ENCODE data around the gene C1QA.

Gene C1QA

GRCh38 chr1:22607154-22607553 is 29.3 kb upstream of the C1QA start:
- peaks cover 12% of the 10 kb centered on the region for H4K20me1 ChIP-seq (ENCODE audit: insufficient read depth, low read length)
- H3K9ac ChIP-seq (ENCODE audit: low read depth, low read length), result no peak overlapping the region
- H3K27ac ChIP-seq (ENCODE audit: low read length), result no peak overlapping the region
- H3K4me2 ChIP-seq (ENCODE audit: insufficient read depth, low read length), result no peak overlapping the region
- no peak for TF ChIP-seq EZH2 (IDR thresholded peaks at IDR 0.05; ENCODE audit: borderline replicate concordance, low read depth, low read length, severe bottlenecking)
- no peak for DNase-seq
- ATAC-seq (ENCODE audit: insufficient read depth, low read depth), result no peak
- no peaks in the 10 kb centered on the region for H3K36me3 ChIP-seq (ENCODE audit: insufficient read depth, low read length)
- H3K4me1 ChIP-seq (ENCODE audit: insufficient read depth, low read length), result no peaks in the 10 kb centered on the region
- no peak overlapping the region for H2AFZ ChIP-seq (ENCODE audit: low read depth, low read length)
- H3K27me3 ChIP-seq (ENCODE audit: insufficient read depth, low read length, poor library complexity), result no peaks in the 10 kb centered on the region
- H3K4me3 ChIP-seq (ENCODE audit: low read depth in 1 of 2, low read length in 2 of 2), result no peak overlapping the region
- no peaks in the 10 kb centered on the region for H3K79me2 ChIP-seq (ENCODE audit: insufficient read depth, low read length)
- no peaks in the 10 kb centered on the region for H3K9me3 ChIP-seq (ENCODE audit: insufficient read depth, low read length, severe bottlenecking)

- no peaks in the 10 kb centered on the region for H3K9me3 ChIP-seq (ENCODE audit: insufficient read depth, low read length, severe bottlenecking)
- H3K4me3 ChIP-seq (ENCODE audit: low read depth in 1 of 2, low read length in 2 of 2), result no peak overlapping the region
- TF ChIP-seq EZH2 (IDR thresholded peaks at IDR 0.05; ENCODE audit: borderline replicate concordance, low read depth, low read length, severe bottlenecking), result no peak
- TF ChIP-seq CTCF (IDR thresholded peaks at IDR 0.05; ENCODE audit: borderline replicate concordance, extremely low read depth, low read length, poor library complexity, severe bottlenecking), result no peak
- DNase-seq (no peak), ATAC-seq (ENCODE audit: insufficient read depth, low read depth) (no peak)
- no peak overlapping the region for H3K27ac ChIP-seq (ENCODE audit: low read length)
- no peaks in the 10 kb centered on the region for H3K36me3 ChIP-seq (ENCODE audit: insufficient read depth, low read length)
- no peaks in the 10 kb centered on the region for H3K4me1 ChIP-seq (ENCODE audit: insufficient read depth, low read length)
- H3K4me2 ChIP-seq (ENCODE audit: insufficient read depth, low read length), result no peak overlapping the region
- no peak overlapping the region for H2AFZ ChIP-seq (ENCODE audit: low read depth, low read length)
- H4K20me1 ChIP-seq (ENCODE audit: insufficient read depth, low read length), result peaks cover 12% of the 10 kb centered on the region
- H3K27me3 ChIP-seq (ENCODE audit: insufficient read depth, low read length, poor library complexity), result no peaks in the 10 kb centered on the region
- no peak overlapping the region for H3K9ac ChIP-seq (ENCODE audit: low read depth, low read length)
- H3K79me2 ChIP-seq (ENCODE audit: insufficient read depth, low read length), result no peaks in the 10 kb centered on the region
Observed at GRCh38 chr1:22608361-22608760, 28.1 kb upstream of the C1QA start.

- no peak overlapping the region for H3K27ac ChIP-seq (ENCODE audit: low read length)
- no peak overlapping the region for H3K4me3 ChIP-seq (ENCODE audit: low read depth in 1 of 2, low read length in 2 of 2)
- H2AFZ ChIP-seq (ENCODE audit: low read depth, low read length), result no peak overlapping the region
- no peak overlapping the region for H3K4me2 ChIP-seq (ENCODE audit: insufficient read depth, low read length)
- H3K9ac ChIP-seq (ENCODE audit: low read depth, low read length), result no peak overlapping the region
- no peaks in the 10 kb centered on the region for H3K4me1 ChIP-seq (ENCODE audit: insufficient read depth, low read length)
- TF ChIP-seq EZH2 (IDR thresholded peaks at IDR 0.05; ENCODE audit: borderline replicate concordance, low read depth, low read length, severe bottlenecking), result no peak
- no peaks in the 10 kb centered on the region for H3K27me3 ChIP-seq (ENCODE audit: insufficient read depth, low read length, poor library complexity)
- no peaks in the 10 kb centered on the region for H3K36me3 ChIP-seq (ENCODE audit: insufficient read depth, low read length)
- no peak for ATAC-seq (ENCODE audit: insufficient read depth, low read depth)
- H3K9me3 ChIP-seq (ENCODE audit: insufficient read depth, low read length, severe bottlenecking), result no peaks in the 10 kb centered on the region
- no peak for DNase-seq
- peaks cover 18% of the 10 kb centered on the region for H4K20me1 ChIP-seq (ENCODE audit: insufficient read depth, low read length)
- H3K79me2 ChIP-seq (ENCODE audit: insufficient read depth, low read length), result no peaks in the 10 kb centered on the region
Observed at GRCh38 chr1:22609291-22609690, 27.1 kb upstream of the C1QA start.

- H3K4me2 ChIP-seq (ENCODE audit: insufficient read depth, low read length), result no peak overlapping the region
- DNase-seq, result peak; percentile 71
- no peak for TF ChIP-seq EZH2 (IDR thresholded peaks at IDR 0.05; ENCODE audit: borderline replicate concordance, low read depth, low read length, severe bottlenecking)
- TF ChIP-seq CTCF (IDR thresholded peaks at IDR 0.05; ENCODE audit: borderline replicate concordance, extremely low read depth, low read length, poor library complexity, severe bottlenecking), result no peak
- no peaks in the 10 kb centered on the region for H3K79me2 ChIP-seq (ENCODE audit: insufficient read depth, low read length)
- H3K9ac ChIP-seq (ENCODE audit: low read depth, low read length), result no peak overlapping the region
- H3K4me1 ChIP-seq (ENCODE audit: insufficient read depth, low read length), result no peaks in the 10 kb centered on the region
- ATAC-seq (ENCODE audit: insufficient read depth, low read depth), result peak; percentile 82
- H3K4me3 ChIP-seq (ENCODE audit: low read depth in 1 of 2, low read length in 2 of 2), result no peak overlapping the region
- H3K9me3 ChIP-seq (ENCODE audit: insufficient read depth, low read length, severe bottlenecking), result no peaks in the 10 kb centered on the region
- no peak overlapping the region for H2AFZ ChIP-seq (ENCODE audit: low read depth, low read length)
- no peaks in the 10 kb centered on the region for H3K36me3 ChIP-seq (ENCODE audit: insufficient read depth, low read length)
- H3K27me3 ChIP-seq (ENCODE audit: insufficient read depth, low read length, poor library complexity), result no peaks in the 10 kb centered on the region
- H4K20me1 ChIP-seq (ENCODE audit: insufficient read depth, low read length), result peaks cover 23% of the 10 kb centered on the region
- H3K27ac ChIP-seq (ENCODE audit: low read length), result no peak overlapping the region
Observed at GRCh38 chr1:22611530-22611947, 24.9 kb upstream of the C1QA start.
